Prostate gland (tissue), 2 donors: ENCODE results near the gene PVR.

ENCODE experiments used
- POLR2A ChIP-seq: fragments of 450-650 bp; IDR thresholded peaks from one replicate; pipeline ENCODE4 v1.6.1; 2016; ENCODE audit warnings: antibody characterized with exemption, mild to moderate bottlenecking
- POLR2AphosphoS5 ChIP-seq: sonication (generic); formaldehyde crosslinking; IDR thresholded peaks from one replicate; pipeline ENCODE4 v1.6.1; 2017; ENCODE audit warnings: antibody characterized with exemption
- TF ChIP-seq, protein P1 (sequence below), 4 experiments: fragments of 200-600 bp in 2 of 4; fragments of 450-650 bp in 2 of 4; sonication (generic) in 2 of 4; IDR thresholded peaks; 1 replicate in 3 of 4; 2 replicates in 1 of 4; pipeline ENCODE4 v1.5.1; 2016 to 2019; ENCODE audit warnings: antibody characterized with exemption in 4 of 4, mild to moderate bottlenecking in 2 of 4, moderate library complexity in 2 of 4

DNA sequence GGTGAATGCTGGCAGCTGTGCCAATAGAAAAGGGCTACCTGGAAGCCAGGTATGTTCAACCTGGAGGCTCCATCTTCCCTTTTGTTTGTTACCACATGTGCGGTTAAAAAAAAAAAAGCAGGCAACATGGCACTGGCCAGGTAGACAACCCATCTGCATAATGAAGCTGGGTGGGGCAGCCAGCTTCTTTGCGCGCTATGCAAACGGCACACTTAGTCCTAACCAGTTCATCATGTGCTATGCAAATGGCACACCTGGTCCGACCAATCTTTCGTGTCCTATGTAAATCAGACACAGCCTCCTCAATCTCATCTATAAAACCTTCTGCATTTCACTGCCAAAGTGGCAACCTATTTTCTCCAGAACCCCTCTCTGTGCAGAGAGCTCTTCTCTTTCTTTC, 41.6 kb upstream of the PVR start:
- TF ChIP-seq POLR2AphosphoS5 (peak; percentile 8), POLR2A (no peak)
- TF ChIP-seq, protein P1, sequence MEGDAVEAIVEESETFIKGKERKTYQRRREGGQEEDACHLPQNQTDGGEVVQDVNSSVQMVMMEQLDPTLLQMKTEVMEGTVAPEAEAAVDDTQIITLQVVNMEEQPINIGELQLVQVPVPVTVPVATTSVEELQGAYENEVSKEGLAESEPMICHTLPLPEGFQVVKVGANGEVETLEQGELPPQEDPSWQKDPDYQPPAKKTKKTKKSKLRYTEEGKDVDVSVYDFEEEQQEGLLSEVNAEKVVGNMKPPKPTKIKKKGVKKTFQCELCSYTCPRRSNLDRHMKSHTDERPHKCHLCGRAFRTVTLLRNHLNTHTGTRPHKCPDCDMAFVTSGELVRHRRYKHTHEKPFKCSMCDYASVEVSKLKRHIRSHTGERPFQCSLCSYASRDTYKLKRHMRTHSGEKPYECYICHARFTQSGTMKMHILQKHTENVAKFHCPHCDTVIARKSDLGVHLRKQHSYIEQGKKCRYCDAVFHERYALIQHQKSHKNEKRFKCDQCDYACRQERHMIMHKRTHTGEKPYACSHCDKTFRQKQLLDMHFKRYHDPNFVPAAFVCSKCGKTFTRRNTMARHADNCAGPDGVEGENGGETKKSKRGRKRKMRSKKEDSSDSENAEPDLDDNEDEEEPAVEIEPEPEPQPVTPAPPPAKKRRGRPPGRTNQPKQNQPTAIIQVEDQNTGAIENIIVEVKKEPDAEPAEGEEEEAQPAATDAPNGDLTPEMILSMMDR (IDR thresholded peaks at IDR 0.05) = no peak
